GM04504 (cell line): ENCODE measurements around the gene VWCE.
"Not testable (repeated sequence)": the region's sequence is repeated elsewhere in the genome, so short reads cannot be mapped to it uniquely, and the experiment has no call there.

ENCODE experiments used
- DNase-seq: peaks from one replicate; pipeline ENCODE4 v3.0.0-alpha.2; 2012; ENCODE audit warnings: low read depth

Gene VWCE

DNA sequence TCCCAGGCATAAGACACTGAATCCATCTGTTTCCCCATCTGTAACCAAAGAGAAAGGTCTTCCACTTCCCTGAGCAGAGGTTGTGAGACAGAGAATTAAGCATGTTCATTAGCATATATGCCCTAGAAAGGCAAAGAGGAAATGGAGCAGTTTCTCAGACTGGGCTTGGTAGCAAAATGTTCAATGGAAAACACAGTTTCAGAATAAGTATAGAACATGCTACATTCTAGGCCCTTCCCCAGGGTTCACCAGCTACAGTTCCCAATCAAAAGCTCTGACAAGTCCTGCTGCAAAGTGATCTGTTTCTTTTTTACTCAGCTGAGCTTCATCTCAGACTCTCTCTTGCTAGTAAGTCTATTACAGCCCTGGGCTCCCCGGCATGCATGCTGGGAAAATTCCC, 42.8 kb downstream of the VWCE start:
- not testable (repeated sequence) for DNase-seq

DNA sequence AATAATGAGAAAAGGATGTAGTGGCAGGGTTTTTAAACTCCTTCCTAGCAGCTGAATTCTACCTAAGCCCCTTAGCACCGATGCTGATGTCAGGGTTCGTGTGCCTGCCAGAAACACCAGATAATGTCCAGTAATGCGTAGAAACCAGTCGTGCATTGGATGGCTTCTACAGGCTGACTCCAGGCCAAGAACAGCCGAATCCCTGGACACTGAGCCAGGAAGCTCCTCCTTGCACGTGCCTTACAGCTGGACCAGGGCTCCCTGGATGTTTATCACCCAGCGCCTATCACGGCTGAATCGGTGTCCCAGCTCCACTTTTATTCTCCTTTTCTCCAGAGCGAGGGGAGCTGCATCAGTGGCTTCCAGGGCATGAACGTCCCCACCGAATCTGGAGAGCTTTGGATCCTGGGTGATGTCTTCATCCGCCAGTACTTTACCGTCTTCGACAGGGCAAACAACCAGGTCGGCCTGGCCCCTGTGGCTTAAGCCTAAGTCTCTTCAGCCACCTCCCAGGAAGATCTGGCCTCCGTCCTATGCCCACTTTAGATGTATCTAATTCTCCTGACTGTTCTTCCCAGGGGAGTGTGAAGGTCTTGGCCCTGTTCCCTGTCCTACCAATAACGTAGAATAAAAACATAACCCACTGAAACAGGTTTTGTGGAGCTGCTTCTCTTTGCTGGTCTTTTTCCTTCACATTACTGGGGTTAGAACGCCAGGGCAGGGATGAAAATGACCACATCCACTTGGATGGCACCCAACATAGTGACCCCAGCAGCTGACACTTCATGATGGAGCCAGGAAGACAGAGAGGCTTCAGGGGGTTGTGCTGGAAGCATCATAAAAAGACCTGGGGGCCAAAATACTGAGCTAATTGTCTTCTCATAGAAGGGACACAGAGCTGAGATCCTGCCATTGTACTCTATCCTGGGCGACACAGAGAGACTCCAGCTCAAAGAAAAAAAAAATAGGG, 44.0 kb downstream of the VWCE start:
- not testable (repeated sequence) for DNase-seq

GRCh38 chr11:61249201-61249600, 45.9 kb downstream of the VWCE start:
- not testable (repeated sequence) for DNase-seq

DNA sequence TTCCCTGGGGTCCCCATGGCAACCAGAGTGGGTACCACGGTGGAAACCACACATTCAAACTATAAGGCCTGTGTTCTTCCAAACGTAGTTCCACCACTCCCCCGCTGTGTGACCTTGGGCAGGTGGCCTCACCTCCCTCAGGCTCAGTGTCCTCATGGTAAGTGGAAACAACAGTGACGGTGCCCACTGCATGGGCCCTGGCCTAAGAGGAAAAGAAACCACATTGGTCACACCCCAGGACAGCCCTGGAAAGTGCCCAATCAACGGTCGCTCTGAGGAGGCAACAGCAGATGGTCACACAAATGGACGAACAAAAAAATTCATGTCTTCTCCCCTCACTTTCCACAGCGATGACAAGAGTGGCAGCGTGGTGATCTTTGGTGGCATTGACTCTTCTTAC, 47.0 kb downstream of the VWCE start:
- DNase-seq: not testable (repeated sequence)

DNA sequence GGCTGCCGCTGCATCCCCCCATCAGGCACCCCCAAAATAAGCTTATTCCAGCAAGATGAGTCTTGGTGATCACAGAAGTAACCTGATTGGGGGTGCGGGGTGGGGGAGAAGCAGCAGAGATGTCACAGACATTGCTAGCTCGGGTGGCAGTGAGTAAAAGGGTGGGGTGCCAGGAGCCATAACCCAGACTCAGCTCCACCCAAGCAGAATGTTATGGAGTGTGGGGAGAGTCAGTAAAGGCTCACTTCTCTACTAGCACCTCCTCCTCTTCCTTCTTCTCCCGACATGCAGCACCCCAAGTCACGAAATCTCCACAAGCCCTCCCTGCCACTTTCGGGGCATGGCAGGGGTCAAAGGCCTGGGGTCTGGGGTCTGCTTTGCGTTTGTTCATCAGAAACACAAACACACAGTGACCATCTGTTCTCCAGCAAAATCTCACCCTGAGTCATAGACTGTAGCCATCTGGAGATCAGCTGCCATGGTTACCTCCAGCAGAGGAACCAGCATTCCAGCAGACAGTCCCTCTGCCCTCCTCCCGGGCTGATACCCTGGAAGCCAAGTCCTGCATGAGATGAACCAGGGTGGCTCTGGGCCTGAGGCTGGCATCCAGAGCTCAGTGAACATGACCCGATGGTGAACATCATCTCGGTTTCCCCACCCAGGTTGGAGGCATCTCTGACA, 49.7 kb downstream of the VWCE start:
- DNase-seq: not testable (repeated sequence)

GRCh38 chr11:61241526-61241925, 53.6 kb downstream of the VWCE start:
- not testable (repeated sequence) for DNase-seq

GRCh38 chr11:61240875-61241274, 54.2 kb downstream of the VWCE start, which contains the start of gene PGA5:
Gene PGA5, plus strand, starts transcription at chr11:61241175. Its CDS starts 52 bp downstream, at chr11:61241227.
- not testable (repeated sequence) for DNase-seq

GRCh38 chr11:61240288-61240687, 54.8 kb downstream of the VWCE start:
- DNase-seq: not testable (repeated sequence)

DNA sequence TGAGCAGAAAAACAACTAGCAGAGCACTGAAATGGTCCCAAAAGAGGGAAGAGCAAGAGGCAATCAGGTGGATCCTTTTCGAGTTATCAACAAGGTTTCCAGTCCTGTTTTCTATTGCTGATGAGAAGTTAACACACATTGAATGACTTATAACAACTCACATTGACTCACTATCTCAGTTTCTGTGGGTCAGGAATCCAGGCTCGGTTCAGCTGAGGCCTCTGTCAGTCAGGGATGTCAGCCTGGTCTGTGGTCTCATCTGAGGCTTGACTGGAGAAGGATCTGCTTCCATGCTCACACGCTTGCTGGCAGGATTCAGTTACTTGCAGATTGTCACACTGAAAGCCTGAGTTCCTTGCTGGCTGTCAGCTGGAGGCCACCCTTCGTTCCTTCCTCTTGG, 58.0 kb downstream of the VWCE start:
- DNase-seq: not testable (repeated sequence)

DNA sequence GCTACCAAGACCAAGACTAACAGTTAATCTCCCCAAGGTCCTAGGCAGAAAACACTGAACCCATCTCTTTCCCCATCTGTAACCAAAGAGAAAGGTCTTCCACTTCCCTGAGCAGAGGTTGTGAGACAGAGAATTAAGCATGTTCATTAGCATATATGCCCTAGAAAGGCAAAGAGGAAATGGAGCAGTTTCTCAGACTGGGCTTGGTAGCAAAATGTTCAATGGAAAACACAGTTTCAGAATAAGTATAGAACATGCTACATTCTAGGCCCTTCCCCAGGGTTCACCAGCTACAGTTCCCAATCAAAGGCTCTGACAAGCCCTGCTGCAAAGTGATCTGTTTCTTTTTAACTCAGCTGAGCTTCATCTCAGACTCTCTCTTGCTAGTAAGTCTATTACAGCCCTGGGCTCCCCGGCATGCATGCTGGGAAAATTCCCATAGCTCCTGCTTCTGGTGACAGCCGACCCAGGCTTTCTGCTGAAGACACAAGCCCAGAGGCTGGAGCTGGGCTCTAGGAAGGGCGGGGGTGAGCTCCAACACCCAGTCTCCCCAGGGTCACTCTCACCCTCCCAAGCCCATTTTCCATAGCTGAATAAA, 62.5 kb downstream of the VWCE start:
- DNase-seq: not testable (repeated sequence)

- DNase-seq: not testable (repeated sequence)
These were observed 63.5 kb downstream of the VWCE start for GRCh38 chr11:61231585-61231984.

DNA sequence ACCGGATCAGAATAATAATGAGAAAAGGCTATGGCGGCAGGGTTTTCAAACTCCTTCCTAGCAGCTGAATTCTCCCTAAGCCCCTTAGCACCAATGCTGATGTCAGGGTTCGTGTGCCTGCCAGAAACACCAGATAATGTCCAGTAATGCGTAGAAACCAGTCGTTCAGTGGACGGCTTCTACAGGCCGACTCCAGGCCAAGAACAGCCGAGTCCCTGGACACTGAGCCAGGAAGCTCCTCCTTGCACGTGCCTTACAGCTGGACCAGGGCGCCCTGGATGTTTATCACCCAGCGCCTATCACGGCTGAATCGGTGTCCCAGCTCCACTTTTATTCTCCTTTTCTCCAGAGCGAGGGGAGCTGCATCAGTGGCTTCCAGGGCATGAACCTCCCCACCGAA, 64.1 kb downstream of the VWCE start:
- DNase-seq: not testable (repeated sequence)

DNA sequence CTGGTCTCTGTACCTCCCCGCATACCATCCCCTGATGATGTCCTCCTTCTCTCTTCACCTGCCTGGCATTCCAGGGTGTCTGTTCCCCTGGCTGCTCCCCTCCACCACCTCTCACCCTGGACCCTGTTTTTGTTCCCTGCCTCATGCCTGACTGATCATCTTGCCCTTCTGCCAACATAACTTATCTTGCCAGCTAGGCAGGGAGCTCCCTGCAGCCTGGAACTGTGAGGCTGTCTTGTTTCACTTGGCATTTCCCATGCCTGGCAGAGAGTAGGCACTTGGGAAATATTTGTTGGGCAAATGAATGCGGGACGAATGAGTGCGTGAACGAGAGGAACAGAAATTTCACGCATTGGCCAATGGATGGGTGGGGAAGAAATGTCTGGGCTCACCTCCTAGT, 65.7 kb downstream of the VWCE start:
- DNase-seq: not testable (repeated sequence)

GRCh38 chr11:61226457-61227137, 68.5 kb downstream of the VWCE start:
- not testable (repeated sequence) for DNase-seq

- not testable (repeated sequence) for DNase-seq
These were observed 72.4 kb downstream of the VWCE start for GRCh38 chr11:61222692-61223091.

DNA sequence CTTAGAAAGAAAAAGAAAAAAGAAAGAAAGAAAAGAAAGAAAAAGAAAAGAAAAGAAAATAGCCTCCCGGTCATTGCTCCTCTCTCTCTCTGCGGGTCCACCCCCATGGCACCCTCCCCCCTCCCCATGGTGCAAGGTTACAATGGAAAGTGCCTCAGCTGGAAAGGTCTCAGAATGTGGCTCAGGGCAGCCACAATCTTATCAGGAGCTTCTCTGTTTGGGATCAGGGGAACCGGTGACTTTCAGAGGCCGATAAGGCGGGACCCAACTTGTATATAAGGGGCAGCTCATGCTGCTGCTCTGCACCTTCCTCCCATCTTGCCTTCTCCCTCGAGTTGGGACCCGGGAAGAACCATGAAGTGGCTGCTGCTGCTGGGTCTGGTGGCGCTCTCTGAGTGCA, 73.1 kb downstream of the VWCE start, which contains the start of gene PGA4:
Gene PGA4 (plus strand): TSS at position 301 of the 400 bp plus-strand sequence. CDS start 54 bp downstream, at position 355.
- DNase-seq: not testable (repeated sequence)

GRCh38 chr11:61219016-61219415, 76.1 kb downstream of the VWCE start:
- DNase-seq: not testable (repeated sequence)

GRCh38 chr11:61218306-61218705, 76.8 kb downstream of the VWCE start:
- DNase-seq: not testable (repeated sequence)

DNA sequence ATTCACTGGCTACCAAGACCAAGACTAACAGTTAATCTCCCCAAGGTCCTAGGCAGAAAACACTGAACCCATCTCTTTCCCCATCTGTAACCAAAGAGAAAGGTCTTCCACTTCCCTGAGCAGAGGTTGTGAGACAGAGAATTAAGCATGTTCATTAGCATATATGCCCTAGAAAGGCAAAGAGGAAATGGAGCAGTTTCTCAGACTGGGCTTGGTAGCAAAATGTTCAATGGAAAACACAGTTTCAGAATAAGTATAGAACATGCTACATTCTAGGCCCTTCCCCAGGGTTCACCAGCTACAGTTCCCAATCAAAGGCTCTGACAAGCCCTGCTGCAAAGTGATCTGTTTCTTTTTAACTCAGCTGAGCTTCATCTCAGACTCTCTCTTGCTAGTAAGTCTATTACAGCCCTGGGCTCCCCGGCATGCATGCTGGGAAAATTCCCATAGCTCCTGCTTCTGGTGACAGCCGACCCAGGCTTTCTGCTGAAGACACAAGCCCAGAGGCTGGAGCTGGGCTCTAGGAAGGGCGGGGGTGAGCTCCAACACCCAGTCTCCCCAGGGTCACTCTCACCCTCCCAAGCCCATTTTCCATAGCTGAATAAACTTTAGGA, 81.3 kb downstream of the VWCE start:
- not testable (repeated sequence) for DNase-seq

GRCh38 chr11:61212202-61212601, 82.9 kb downstream of the VWCE start:
- DNase-seq: not testable (repeated sequence)

DNA sequence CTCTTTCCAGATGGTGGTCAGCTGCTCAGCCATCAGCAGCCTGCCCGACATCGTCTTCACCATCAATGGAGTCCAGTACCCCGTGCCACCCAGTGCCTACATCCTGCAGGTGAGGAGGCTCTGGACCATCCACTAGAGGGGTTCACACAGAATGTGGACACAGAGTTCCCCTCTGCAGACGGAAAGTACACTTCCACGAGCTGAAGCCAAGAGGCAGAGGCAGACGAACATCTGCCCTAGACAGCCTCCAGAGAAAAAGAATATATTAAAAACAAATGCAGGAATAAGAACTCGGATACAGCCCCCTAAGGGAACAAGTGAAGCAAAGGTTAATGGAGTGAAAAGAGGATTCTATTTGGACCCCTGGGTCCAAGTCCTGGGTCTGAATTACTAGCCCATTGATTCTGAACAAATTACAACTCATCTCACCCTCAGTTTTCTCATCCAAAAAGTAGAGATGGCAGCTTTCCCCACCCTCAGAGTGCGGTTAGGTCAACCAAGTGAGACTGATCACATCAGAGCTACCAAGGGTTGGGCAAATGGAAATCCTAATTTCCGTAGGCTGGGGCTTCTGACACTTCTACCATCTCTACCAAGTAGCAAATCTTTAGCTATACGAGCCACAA, 83.7 kb downstream of the VWCE start:
- not testable (repeated sequence) for DNase-seq
